Bronchial epithelial cell (primary cell): Measurements from ENCODE around the gene MYBPHL. TPM values are rescaled to one million over a fixed set of nuclear protein-coding genes. Genes with fewer than 3 reads are reported as not detected.

Experiments
- DNase-seq: peaks from one replicate; pipeline ENCODE4 v3.0.0-alpha.2; 2010; ENCODE audit warnings: low read depth
- FAIRE-seq: peaks from 2 replicates; lab custom pipeline; 2011; peaks lifted over from hg19 to GRCh38; lab: Jason Lieb, UNC
- H3K27me3 ChIP-seq: 2 replicates; pipeline ENCODE4 v1.5.1; 2011; ENCODE audit warnings: low read length; ENCODE audit not compliant: control insufficient read depth, insufficient read depth
- H3K36me3 ChIP-seq: 2 replicates; pipeline ENCODE4 v1.5.1; 2011; ENCODE audit warnings: low read length; ENCODE audit not compliant: control insufficient read depth, insufficient read depth
- H3K4me3 ChIP-seq: 2 replicates; pipeline ENCODE4 v1.5.1; 2011; ENCODE audit warnings: mild to moderate bottlenecking, low read depth, low read length, control low read depth
- total RNA-seq: library from RNA; depleted of rRNA; stranded (reverse); fragments of >200 nt; gene quantifications from 2 replicates; pipeline ENCODE4 v1.2.1, GENCODE V29; 2014
- TF ChIP-seq, protein P1 (sequence below): IDR thresholded peaks from 2 replicates; pipeline ENCODE4 v1.5.1; 2011; ENCODE audit warnings: mild to moderate bottlenecking, moderate library complexity, low read length, control low read depth, inconsistent platforms; ENCODE audit not compliant: insufficient read depth, severe bottlenecking

MYBPHL gene
- total RNA-seq, 1 donor from 2014 or later = 0.26 TPM

DNA sequence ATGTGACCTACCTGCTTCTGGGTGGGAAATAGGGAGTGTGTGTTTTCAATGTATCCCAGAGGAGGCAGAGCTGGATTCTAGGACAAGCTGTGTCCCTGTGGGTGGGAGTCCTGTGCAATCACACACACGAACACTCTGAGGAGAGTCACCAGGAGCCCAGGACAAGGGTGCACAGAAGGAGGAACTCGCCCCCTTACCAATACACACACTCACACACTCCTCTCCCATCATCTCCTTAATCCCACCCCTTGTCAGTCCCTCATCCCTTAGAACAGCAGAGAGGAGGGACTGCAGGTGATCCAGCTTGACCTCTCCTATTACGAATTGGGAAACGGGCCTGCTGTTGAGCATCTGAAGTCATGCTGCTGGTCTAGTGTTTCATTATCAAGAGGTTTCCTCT, 8.5 kb upstream of the MYBPHL start:
- FAIRE-seq (no peak), DNase-seq (no peak)
- Histone ChIP-seq H3K4me3 (no peak overlapping the region), H3K27me3 (no peaks in the 10 kb centered on the region), H3K36me3 (no peaks in the 10 kb centered on the region)
- TF ChIP-seq, protein P1, sequence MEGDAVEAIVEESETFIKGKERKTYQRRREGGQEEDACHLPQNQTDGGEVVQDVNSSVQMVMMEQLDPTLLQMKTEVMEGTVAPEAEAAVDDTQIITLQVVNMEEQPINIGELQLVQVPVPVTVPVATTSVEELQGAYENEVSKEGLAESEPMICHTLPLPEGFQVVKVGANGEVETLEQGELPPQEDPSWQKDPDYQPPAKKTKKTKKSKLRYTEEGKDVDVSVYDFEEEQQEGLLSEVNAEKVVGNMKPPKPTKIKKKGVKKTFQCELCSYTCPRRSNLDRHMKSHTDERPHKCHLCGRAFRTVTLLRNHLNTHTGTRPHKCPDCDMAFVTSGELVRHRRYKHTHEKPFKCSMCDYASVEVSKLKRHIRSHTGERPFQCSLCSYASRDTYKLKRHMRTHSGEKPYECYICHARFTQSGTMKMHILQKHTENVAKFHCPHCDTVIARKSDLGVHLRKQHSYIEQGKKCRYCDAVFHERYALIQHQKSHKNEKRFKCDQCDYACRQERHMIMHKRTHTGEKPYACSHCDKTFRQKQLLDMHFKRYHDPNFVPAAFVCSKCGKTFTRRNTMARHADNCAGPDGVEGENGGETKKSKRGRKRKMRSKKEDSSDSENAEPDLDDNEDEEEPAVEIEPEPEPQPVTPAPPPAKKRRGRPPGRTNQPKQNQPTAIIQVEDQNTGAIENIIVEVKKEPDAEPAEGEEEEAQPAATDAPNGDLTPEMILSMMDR = no peak

DNA sequence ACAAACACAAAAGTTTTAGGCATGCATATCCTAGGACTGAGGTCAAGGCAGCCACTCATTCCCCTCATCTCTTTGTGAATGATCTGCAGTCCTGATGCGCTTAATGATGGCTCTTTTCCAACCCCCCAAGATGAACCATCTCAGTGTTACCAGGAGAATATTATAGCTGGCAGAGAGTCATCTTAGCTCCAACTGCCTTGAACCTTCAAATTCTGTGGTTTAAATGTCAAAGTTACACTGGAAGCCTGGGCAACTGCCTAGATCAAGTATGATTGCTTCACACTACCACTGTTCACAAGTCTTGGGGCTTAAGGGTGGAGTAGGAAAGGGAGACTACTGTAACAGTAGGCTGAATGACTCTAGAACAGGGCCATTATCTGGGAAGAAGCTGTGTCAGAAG, 8.0 kb upstream of the MYBPHL start:
- H3K4me3 ChIP-seq = no peak overlapping the region
- H3K36me3 ChIP-seq = no peaks in the 10 kb centered on the region
- DNase-seq (no peak), FAIRE-seq (no peak)
- TF ChIP-seq, protein P1 = no peak
- H3K27me3 ChIP-seq = no peaks in the 10 kb centered on the region

DNA sequence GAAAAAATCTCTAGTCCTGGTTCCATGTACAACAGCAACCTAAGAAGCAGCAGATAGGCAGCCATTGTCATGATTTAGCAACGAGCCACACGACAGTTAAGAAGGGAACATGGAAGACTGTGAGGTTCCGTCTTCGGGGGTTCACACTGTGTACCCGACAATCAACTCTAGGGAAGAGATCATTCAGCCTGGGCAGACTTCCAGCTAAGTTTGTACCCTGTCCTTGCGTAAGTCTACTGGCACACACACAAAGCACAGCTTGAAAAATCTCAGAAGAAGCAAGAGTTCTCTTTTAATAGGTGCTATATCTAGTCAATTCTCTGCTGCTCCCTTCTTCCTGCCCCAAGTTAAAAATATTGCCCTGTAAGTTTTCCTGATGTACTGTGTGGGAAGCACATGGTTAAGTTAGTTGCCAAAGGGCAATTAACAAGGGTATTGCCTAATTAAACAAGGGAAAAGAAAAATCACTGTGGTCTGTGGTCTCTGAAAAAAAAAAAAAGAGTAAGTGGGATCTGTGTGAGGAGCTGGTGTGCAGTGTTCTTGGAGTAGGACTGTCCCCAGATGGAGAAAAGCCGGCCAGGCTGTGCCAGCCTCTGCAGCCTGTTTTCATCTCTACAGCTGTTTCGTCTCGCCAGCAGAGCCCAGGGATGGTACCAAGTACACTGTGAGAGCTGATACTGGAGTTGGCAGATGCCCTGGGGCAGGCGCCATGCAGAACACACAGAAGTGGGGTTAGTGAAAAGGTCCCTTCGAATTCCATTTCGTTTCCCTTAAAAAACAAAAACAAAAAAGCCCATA, 6.4 kb upstream of the MYBPHL start:
- H3K27me3 ChIP-seq = no peaks in the 10 kb centered on the region
- TF ChIP-seq, protein P1 = no peak
- FAIRE-seq (no peak), DNase-seq (no peak)
- H3K36me3 ChIP-seq = no peaks in the 10 kb centered on the region
- no peak overlapping the region for H3K4me3 ChIP-seq

DNA sequence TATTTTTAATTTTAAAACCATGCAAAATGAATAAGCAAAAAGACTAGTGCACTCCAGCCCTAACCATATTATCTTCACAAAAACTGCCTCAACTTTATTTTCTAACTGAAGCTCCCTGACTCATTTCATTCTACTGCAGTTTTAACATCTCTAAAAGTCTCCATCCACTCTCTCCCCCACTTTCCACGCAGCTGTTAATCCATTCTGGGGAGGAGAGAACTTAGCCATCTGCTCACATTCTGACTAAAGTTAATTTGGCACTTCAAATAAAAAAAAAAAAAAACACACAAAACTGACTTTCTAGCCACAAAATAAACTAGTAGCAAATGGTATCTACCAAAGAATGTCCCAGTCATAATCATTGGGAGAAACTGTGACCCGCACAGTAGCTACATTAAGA, 5.4 kb upstream of the MYBPHL start:
- TF ChIP-seq, protein P1 = no peak
- DNase-seq (no peak), FAIRE-seq (no peak)
- Histone ChIP-seq H3K4me3 (no peak overlapping the region), H3K27me3 (no peaks in the 10 kb centered on the region), H3K36me3 (no peaks in the 10 kb centered on the region)

DNA sequence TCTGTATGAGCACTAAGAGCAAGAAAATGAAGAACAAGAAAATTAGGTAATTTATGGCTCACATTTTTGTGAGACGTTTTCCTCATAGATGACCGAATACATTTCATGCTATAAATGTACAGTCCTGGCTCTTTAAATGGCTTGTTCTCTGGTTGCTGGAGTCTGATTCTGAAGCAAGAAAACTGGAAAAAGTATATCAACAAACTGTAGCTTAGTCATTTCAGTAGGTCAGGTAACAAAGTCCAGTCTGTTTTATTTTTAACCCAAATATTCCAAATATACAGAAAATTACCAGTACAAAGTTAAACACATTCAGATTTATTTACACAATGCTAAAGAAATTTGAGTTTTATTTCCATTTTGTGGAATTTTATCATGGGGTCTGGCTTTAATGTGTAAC, 2.5 kb upstream of the MYBPHL start:
- H3K36me3 ChIP-seq = no peaks in the 10 kb centered on the region
- FAIRE-seq = no peak
- TF ChIP-seq, protein P1 = no peak

More for the DNA sequence above, 2.5 kb upstream of the MYBPHL start:
- H3K27me3 ChIP-seq = no peaks in the 10 kb centered on the region
- DNase-seq = no peak
- H3K4me3 ChIP-seq = no peak overlapping the region
